Spleen (tissue), 11 donors: ENCODE data around the gene CLSTN3. TPM values are rescaled to one million over a fixed set of nuclear protein-coding genes. Genes with fewer than 3 reads are reported as not detected.

Experiments used
- DNase-seq: peaks from one replicate; pipeline ENCODE4 v3.0.0-alpha.2; 2020
- H3K27ac ChIP-seq, 8 donors: fragments of 200-600 bp; sonication (generic) in 7 of 8; 1 replicate in 4 of 8; 2 replicates in 4 of 8; pipeline versions ENCODE4 v1.5.0 to v1.8.0; 2016 to 2021; ENCODE audit warnings: inconsistent platforms in 4 of 8, mild to moderate bottlenecking in 4 of 8, moderate library complexity in 1 of 8
- H3K27me3 ChIP-seq, 7 donors: fragments of 200-600 bp; sonication (generic) in 6 of 7; replicated peaks in 1 of 7; 1 replicate in 4 of 7; 2 replicates in 3 of 7; pipeline versions ENCODE4 v1.5.0 to v1.8.0; 2016 to 2021; ENCODE audit warnings: inconsistent platforms in 3 of 7, mild to moderate bottlenecking in 1 of 7
- H3K36me3 ChIP-seq, 6 donors: fragments of 200-600 bp; sonication (generic) in 5 of 6; 1 replicate in 4 of 6; 2 replicates in 2 of 6; pipeline versions ENCODE4 v1.5.0 to v1.8.0; 2016 to 2021; ENCODE audit warnings: inconsistent platforms in 2 of 6
- H3K4me1 ChIP-seq, 6 donors: fragments of 200-600 bp; sonication (generic) in 5 of 6; 1 replicate in 3 of 6; 2 replicates in 3 of 6; pipeline versions ENCODE4 v1.5.0 to v1.8.0; 2016 to 2021; ENCODE audit warnings: inconsistent platforms in 3 of 6
- H3K4me3 ChIP-seq, 8 donors: fragments of 200-600 bp; sonication (generic) in 7 of 8; 1 replicate in 4 of 8; 2 replicates in 4 of 8; pipeline versions ENCODE4 v1.5.0 to v1.8.0; 2016 to 2021; ENCODE audit warnings: inconsistent platforms in 4 of 8, mild to moderate bottlenecking in 4 of 8, moderate library complexity in 2 of 8
- H3K9me3 ChIP-seq, 8 donors: fragments of 200-600 bp; sonication (generic) in 7 of 8; 1 replicate in 4 of 8; 2 replicates in 4 of 8; pipeline versions ENCODE4 v1.5.0 to v1.8.0; 2016 to 2021; ENCODE audit warnings: inconsistent platforms in 4 of 8
- POLR2A ChIP-seq, 3 donors: fragments of 450-650 bp; IDR thresholded peaks; one replicate each; pipeline ENCODE4 v1.5.1; 2017; ENCODE audit warnings: antibody characterized with exemption in 3 of 3, mild to moderate bottlenecking in 1 of 3
- POLR2AphosphoS5 ChIP-seq, 3 donors: sonication (generic); formaldehyde crosslinking; IDR thresholded peaks; one replicate each; pipeline ENCODE4 v1.5.1; 2017; ENCODE audit warnings: antibody characterized with exemption in 3 of 3
- WGBS, 5 donors: extraction: QIAGEN DNeasy Blood & Tissue Kit in 3 of 5; methylation state at CpG; one replicate each; pipeline versions ENCODE4 v1.1.5 to v1.1.7; 2013 to 2018; 5-methylcytosine and 5-hydroxymethylcytosine counted together
- intact Hi-C: fragments of 100-400 bp; cut with DNase I; formaldehyde crosslinking; loops from one replicate; pipeline ENCODE4 v1.15.0; 2023; ENCODE audit warnings: low total_unique reads
- polyA plus RNA-seq, 3 donors: library from polyadenylated mRNA; stranded (reverse); fragments of 200-250 nt; gene quantifications; one replicate each; pipeline ENCODE4 v1.2.1, GENCODE V29; 2013
- total RNA-seq, 7 donors: library from RNA; depleted of rRNA in 3 of 7; stranded (reverse); fragments of >200 nt in 3 of 7; fragmentation: NEBNext Ultra II Directional in 4 of 7; extraction: Animal tissue kit (Norgen Biotek cat#: 25700) in 4 of 7; gene quantifications; one replicate each; pipeline versions ENCODE4 v1.1.0 to v1.2.1, GENCODE V29; 2016 to 2021
- TF ChIP-seq, protein P1 (sequence below), 11 experiments: fragments of 200-600 bp in 7 of 11; fragments of 450-650 bp in 4 of 11; sonication (generic) in 4 of 11; IDR thresholded peaks in 8 of 11; conservative IDR thresholded peaks in 3 of 11; 1 replicate in 7 of 11; 2 replicates in 4 of 11; pipeline versions ENCODE4 v1.4.0 to v1.8.0; 2016 to 2021; ENCODE audit warnings: antibody characterized with exemption in 11 of 11, inconsistent platforms in 4 of 11, mild to moderate bottlenecking in 1 of 11
- donor health status: healthy with polysubstance abuse.
- donor health status: DM: no; HTN: no; CAD: no; lungs with moderate emphysema.
- donor health status: DM: no; HTN: no; CAD: no.
- donor health status: Bipolar disorder and iron deficiency.
- donor health status: healthy.
- donor health status: DM: no; HTN: no; CAD: no.
- donor health status: DM: yes; HTN: yes; CAD: no.

CLSTN3 gene
- total and polyA plus RNA-seq, 10 donors: 15.0 to 131 (median 67.7) TPM

DNA sequence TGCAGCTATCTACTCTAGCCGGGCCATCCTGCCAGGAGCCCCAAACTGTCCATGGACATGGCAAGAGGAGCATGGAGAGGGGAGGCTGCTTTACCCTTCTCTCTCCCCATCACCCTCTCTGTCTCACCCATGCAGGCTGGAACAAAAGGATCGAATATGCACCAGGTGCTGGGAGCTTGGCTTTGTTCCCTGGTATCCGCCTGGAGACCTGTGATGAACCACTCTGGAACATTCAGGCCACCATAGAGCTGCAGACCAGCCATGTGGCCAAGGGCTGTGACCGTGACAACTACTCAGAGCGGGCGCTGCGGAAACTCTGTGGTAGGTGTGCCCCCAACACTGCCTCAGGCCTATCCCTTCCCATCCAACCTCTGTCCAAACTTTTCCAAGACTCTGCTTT lies 5.9 kb downstream of the CLSTN3 start:
- no peak for DNase-seq
- intact Hi-C loops: no loop called here
- H3K9me3 ChIP-seq: no peaks in the 10 kb centered on the region
- H3K27me3 ChIP-seq: peaks cover 0 to 6% (median 0%) of the 10 kb centered on the region in 7 donors
- TF ChIP-seq POLR2AphosphoS5 (IDR thresholded peaks at IDR 0.05) (no peak), POLR2A (IDR thresholded peaks at IDR 0.05) (no peak)
- TF ChIP-seq, protein P1, sequence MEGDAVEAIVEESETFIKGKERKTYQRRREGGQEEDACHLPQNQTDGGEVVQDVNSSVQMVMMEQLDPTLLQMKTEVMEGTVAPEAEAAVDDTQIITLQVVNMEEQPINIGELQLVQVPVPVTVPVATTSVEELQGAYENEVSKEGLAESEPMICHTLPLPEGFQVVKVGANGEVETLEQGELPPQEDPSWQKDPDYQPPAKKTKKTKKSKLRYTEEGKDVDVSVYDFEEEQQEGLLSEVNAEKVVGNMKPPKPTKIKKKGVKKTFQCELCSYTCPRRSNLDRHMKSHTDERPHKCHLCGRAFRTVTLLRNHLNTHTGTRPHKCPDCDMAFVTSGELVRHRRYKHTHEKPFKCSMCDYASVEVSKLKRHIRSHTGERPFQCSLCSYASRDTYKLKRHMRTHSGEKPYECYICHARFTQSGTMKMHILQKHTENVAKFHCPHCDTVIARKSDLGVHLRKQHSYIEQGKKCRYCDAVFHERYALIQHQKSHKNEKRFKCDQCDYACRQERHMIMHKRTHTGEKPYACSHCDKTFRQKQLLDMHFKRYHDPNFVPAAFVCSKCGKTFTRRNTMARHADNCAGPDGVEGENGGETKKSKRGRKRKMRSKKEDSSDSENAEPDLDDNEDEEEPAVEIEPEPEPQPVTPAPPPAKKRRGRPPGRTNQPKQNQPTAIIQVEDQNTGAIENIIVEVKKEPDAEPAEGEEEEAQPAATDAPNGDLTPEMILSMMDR (IDR thresholded peaks at IDR 0.05 in 8 of 11, conservative IDR thresholded peaks at IDR 0.05 in 3 of 11): no peak
- peaks cover 0 to 29% (median 14%) of the 10 kb centered on the region in 6 donors for H3K4me1 ChIP-seq
- H3K4me3 ChIP-seq: no peak overlapping the region
- no peak overlapping the region for H3K27ac ChIP-seq
- WGBS, 5 donors: 88 to 98% (median 96%) methylated on average over 7 of the region's 7 CpGs
- peaks cover 0 to 85% (median 43%) of the 10 kb centered on the region in 6 donors for H3K36me3 ChIP-seq

DNA sequence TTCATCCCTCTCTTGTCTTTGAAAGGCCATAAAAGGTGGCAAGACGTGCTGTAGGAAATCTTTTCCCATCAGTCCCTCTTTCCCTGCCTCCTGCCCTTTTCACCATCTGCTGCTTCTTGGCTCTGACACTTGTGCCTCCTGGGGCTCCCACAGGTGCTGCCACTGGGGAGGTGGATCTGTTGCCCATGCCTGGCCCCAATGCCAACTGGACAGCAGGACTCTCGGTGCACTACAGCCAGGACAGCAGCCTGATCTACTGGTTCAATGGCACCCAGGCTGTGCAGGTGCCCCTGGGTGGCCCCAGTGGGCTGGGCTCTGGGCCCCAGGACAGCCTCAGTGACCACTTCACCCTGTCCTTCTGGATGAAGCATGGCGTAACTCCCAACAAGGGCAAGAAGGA lies 6.5 kb downstream of the CLSTN3 start:
- WGBS, 5 donors: 90 to 98% (median 91%) methylated on average over 2 to 3 of the region's 3 CpGs
- intact Hi-C loops: no loop called here
- no peaks in the 10 kb centered on the region for H3K27me3 ChIP-seq
- peaks cover 0 to 24% (median 8%) of the 10 kb centered on the region in 6 donors for H3K4me1 ChIP-seq
- no peak overlapping the region for H3K27ac ChIP-seq
- TF ChIP-seq, protein P1 (IDR thresholded peaks at IDR 0.05 in 8 of 11, conservative IDR thresholded peaks at IDR 0.05 in 3 of 11): no peak
- TF ChIP-seq POLR2A (IDR thresholded peaks at IDR 0.05): no peak
- no peak for TF ChIP-seq POLR2AphosphoS5 (IDR thresholded peaks at IDR 0.05)
- peaks cover 0 to 91% (median 46%) of the 10 kb centered on the region in 6 donors for H3K36me3 ChIP-seq
- H3K9me3 ChIP-seq: no peaks in the 10 kb centered on the region
- peak; percentile 64 for DNase-seq
- H3K4me3 ChIP-seq: no peak overlapping the region

DNA sequence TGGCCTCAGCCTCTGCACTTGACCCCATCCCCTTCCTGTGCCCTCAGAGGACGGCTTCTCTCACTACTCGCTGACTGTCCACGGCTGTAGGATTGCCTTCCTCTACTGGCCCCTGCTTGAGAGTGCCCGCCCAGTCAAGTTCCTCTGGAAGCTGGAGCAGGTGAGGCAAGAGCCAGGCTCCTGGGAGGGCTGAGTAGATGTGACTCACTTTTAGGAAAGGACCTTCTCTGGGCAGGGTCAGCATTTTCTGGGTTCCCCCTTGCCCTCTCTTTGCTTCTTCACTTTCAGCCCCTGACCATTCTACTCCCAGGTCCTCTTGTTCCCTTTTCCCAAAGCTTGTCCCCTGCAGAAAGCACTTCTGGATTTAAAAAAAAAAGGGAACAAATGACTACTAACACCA lies 7.7 kb downstream of the CLSTN3 start:
- Histone ChIP-seq H3K27me3 (no peaks in the 10 kb centered on the region), H3K36me3 (peaks cover 0 to 100% (median 46%) of the 10 kb centered on the region in 6 donors), H3K27ac (no peak overlapping the region), H3K9me3 (no peaks in the 10 kb centered on the region), H3K4me3 (no peak overlapping the region), H3K4me1 (peaks cover 0 to 21% (median 3%) of the 10 kb centered on the region in 6 donors)
- DNase-seq: peak; percentile 64
- intact Hi-C loops: no loop called here
- TF ChIP-seq, protein P1 (IDR thresholded peaks at IDR 0.05 in 8 of 11, conservative IDR thresholded peaks at IDR 0.05 in 3 of 11): no peak
- no peak for TF ChIP-seq POLR2A (IDR thresholded peaks at IDR 0.05)
- TF ChIP-seq POLR2AphosphoS5 (IDR thresholded peaks at IDR 0.05): peak in 1 of 3 donors; percentile 16
- WGBS, 5 donors: 51 to 68% (median 57%) methylated on average over 4 of the region's 4 CpGs

DNA sequence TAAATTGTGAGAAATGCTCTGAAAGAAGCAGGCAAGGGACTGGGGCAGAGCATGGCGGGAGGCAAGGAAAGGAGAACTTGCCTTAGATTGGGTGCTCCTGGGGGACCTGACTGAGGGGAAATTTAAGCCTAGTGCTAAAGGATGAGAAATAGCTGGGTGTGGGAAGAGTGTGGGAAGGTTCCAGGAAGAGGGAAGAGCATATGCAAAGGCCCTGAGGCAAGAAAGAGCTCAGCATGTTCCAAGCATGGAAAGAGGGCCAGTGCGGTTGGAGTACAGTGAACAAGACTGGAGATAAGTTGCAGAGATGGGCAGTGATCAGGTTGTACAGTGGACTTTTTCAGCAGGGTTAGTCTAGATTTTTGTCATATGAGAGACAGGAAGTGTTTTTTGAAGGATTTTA lies 9.0 kb downstream of the CLSTN3 start:
- Histone ChIP-seq H3K9me3 (no peaks in the 10 kb centered on the region), H3K27ac (no peak overlapping the region), H3K4me1 (peaks cover 0 to 21% (median 3%) of the 10 kb centered on the region in 6 donors), H3K4me3 (no peak overlapping the region), H3K36me3 (peaks cover 0 to 98% (median 38%) of the 10 kb centered on the region in 6 donors), H3K27me3 (no peaks in the 10 kb centered on the region)
- 80 to 99% (median 98%) methylated on average over 2 of the region's 2 CpGs for WGBS, 5 donors
- intact Hi-C loops: no loop called here
- no peak for DNase-seq
- no peak for TF ChIP-seq POLR2AphosphoS5 (IDR thresholded peaks at IDR 0.05)
- TF ChIP-seq POLR2A (IDR thresholded peaks at IDR 0.05): no peak
- TF ChIP-seq, protein P1 (IDR thresholded peaks at IDR 0.05 in 8 of 11, conservative IDR thresholded peaks at IDR 0.05 in 3 of 11): no peak
